Trophoblast cell (in vitro differentiated cells and primary cell): ENCODE data around the gene MS4A7.
A peak's percentile ranks its signal among the peaks of the same experiment; 100 is the strongest.

Experiments used
- DNase-seq, 2 donors: peaks; one replicate each; pipeline ENCODE4 v3.0.0-alpha.2; 2016
- H2AFZ ChIP-seq: 2 replicates; pipeline ENCODE4 v1.6.1; 2013; ENCODE audit warnings: low read length, moderate library complexity, mild to moderate bottlenecking; ENCODE audit not compliant: insufficient read depth, poor library complexity
- H2AK5ac ChIP-seq: 2 replicates; pipeline ENCODE4 v1.6.1; 2013; ENCODE audit warnings: mild to moderate bottlenecking, low read length
- H2BK120ac ChIP-seq: 2 replicates; pipeline ENCODE4 v1.6.1; 2013; ENCODE audit warnings: low read length, mild to moderate bottlenecking, moderate library complexity; ENCODE audit not compliant: insufficient read depth, poor library complexity
- H2BK12ac ChIP-seq: 2 replicates; pipeline ENCODE4 v1.6.1; 2013; ENCODE audit warnings: mild to moderate bottlenecking, low read length, moderate library complexity
- H2BK5ac ChIP-seq: 2 replicates; pipeline ENCODE4 v1.6.1; 2013; ENCODE audit warnings: low read length, low read depth, moderate library complexity, mild to moderate bottlenecking; ENCODE audit not compliant: poor library complexity
- H3K14ac ChIP-seq: 2 replicates; pipeline ENCODE4 v1.6.1; 2013; ENCODE audit warnings: mild to moderate bottlenecking, low read length
- H3K18ac ChIP-seq: 2 replicates; pipeline ENCODE4 v1.6.1; 2013; ENCODE audit warnings: mild to moderate bottlenecking, low read length
- H3K23ac ChIP-seq: 2 replicates; pipeline ENCODE4 v1.6.1; 2013; ENCODE audit warnings: low read length
- H3K27ac ChIP-seq: 2 replicates; pipeline ENCODE4 v1.5.1; 2013; ENCODE audit warnings: low read depth, mild to moderate bottlenecking, inconsistent platforms, low read length, moderate library complexity
- H3K27me3 ChIP-seq: 2 replicates; pipeline ENCODE4 v1.6.1; 2013; ENCODE audit warnings: inconsistent platforms, mild to moderate bottlenecking, low read length, moderate library complexity; ENCODE audit not compliant: insufficient read depth
- H3K36me3 ChIP-seq, 2 experiments: 1 replicate in 1 of 2; 2 replicates in 1 of 2; pipeline ENCODE4 v1.6.1; 2013; ENCODE audit warnings: low read length in 2 of 2, mild to moderate bottlenecking in 2 of 2, moderate library complexity in 1 of 2; ENCODE audit not compliant: insufficient read depth in 2 of 2, control insufficient read depth in 1 of 2
- H3K4ac ChIP-seq: 2 replicates; pipeline ENCODE4 v1.6.1; 2013; ENCODE audit warnings: low read depth, mild to moderate bottlenecking, low read length, moderate library complexity
- H3K4me1 ChIP-seq, 2 experiments: 1 replicate in 1 of 2; 2 replicates in 1 of 2; pipeline ENCODE4 v1.6.1; 2013; ENCODE audit warnings: low read length in 2 of 2, mild to moderate bottlenecking in 2 of 2, moderate library complexity in 1 of 2; ENCODE audit not compliant: insufficient read depth in 2 of 2, control insufficient read depth in 1 of 2
- H3K4me2 ChIP-seq: 2 replicates; pipeline ENCODE4 v1.6.1; 2013; ENCODE audit warnings: inconsistent platforms, mild to moderate bottlenecking, low read length, moderate library complexity
- H3K4me3 ChIP-seq: 2 replicates; pipeline ENCODE4 v1.5.1; 2013; ENCODE audit warnings: mild to moderate bottlenecking, low read depth, low read length, inconsistent platforms
- H3K79me1 ChIP-seq: one replicate; pipeline ENCODE4 v1.6.1; 2013; ENCODE audit warnings: low read length
- H3K79me2 ChIP-seq: 2 replicates; pipeline ENCODE4 v1.6.1; 2013; ENCODE audit warnings: low read length, mild to moderate bottlenecking; ENCODE audit not compliant: control insufficient read depth, insufficient read depth, poor library complexity
- H3K9ac ChIP-seq: 2 replicates; pipeline ENCODE4 v1.6.1; 2013; ENCODE audit warnings: mild to moderate bottlenecking, low read length
- H3K9me3 ChIP-seq: 2 replicates; pipeline ENCODE4 v1.6.1; 2013; ENCODE audit warnings: low read depth, mild to moderate bottlenecking, control low read depth, inconsistent platforms, low read length; ENCODE audit not compliant: insufficient read depth
- H4K12ac ChIP-seq: 2 replicates; pipeline ENCODE4 v1.6.1; 2013; ENCODE audit warnings: low read depth, mild to moderate bottlenecking, low read length, moderate library complexity
- H4K8ac ChIP-seq: 2 replicates; pipeline ENCODE4 v1.6.1; 2013; ENCODE audit warnings: low read depth, mild to moderate bottlenecking, low read length, moderate library complexity
- H4K91ac ChIP-seq: one replicate; pipeline ENCODE4 v1.6.1; 2013; ENCODE audit warnings: low read depth, mild to moderate bottlenecking, low read length, moderate library complexity
- WGBS: extraction: QIAGEN DNeasy Blood & Tissue Kit; methylation state at CpG from one replicate; pipeline ENCODE4 v1.1.7; 2013; ENCODE audit warnings: missing lambda C conversion rate; ENCODE audit not compliant: insufficient read length, insufficient coverage; ENCODE audit errors: extremely low coverage; 5-methylcytosine and 5-hydroxymethylcytosine counted together

Gene MS4A7

DNA sequence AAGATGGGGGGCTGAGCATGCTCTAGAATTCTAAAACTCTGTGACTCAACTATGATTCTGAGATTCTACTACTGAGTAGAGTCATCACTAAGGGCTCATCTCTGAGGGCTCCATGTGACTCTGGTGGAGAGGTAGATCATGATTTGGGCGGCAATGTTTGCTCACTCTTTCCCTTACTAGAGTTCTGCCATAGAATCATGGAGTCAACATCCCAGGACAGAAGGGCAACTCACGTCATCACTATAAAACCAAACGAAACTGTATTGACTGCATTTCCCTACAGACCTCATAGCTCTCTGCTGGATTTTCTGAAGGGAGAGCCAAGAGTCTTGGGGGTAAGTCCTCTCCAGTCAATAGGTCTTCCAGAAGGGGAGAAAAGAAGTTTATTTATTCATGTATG lies 18.1 kb downstream of the MS4A7 start, which contains the start of gene MS4A14:
MS4A14 (plus strand) TSS at position 78 of the 400 bp plus-strand sequence; CDS start at position 198, 120 bp downstream.
- no peak within 1 kb of the TSS for H2BK12ac ChIP-seq
- no peaks in the 10 kb centered on the region for H3K79me2 ChIP-seq
- no peak within 1 kb of the TSS for H3K4ac ChIP-seq
- no peak within 1 kb of the TSS for H2AFZ ChIP-seq
- H3K9ac ChIP-seq = no peak within 1 kb of the TSS
- no peak within 1 kb of the TSS for H3K23ac ChIP-seq
- H2BK120ac ChIP-seq = no peak within 1 kb of the TSS
- no CpG with 5 or more reads among the region's 3 CpGs for WGBS
- H2AK5ac ChIP-seq = no peak within 1 kb of the TSS
- H3K4me1 ChIP-seq = no peaks in the 10 kb centered on the region
- no peaks in the 10 kb centered on the region for H3K9me3 ChIP-seq
- H2BK5ac ChIP-seq = no peak within 1 kb of the TSS
- DNase-seq = peak; percentile 7 to 9
- no peaks in the 10 kb centered on the region for H3K79me1 ChIP-seq
- H3K4me2 ChIP-seq = no peak within 1 kb of the TSS
- H3K27me3 ChIP-seq = no peaks in the 10 kb centered on the region
- no peak within 1 kb of the TSS for H3K18ac ChIP-seq
- no peak within 1 kb of the TSS for H4K8ac ChIP-seq
- no peak within 1 kb of the TSS for H4K91ac ChIP-seq
- no peak within 1 kb of the TSS for H3K14ac ChIP-seq
- no peak within 1 kb of the TSS for H3K4me3 ChIP-seq
- no peak within 1 kb of the TSS for H3K27ac ChIP-seq
- no peak within 1 kb of the TSS for H4K12ac ChIP-seq
- no peaks in the 10 kb centered on the region for H3K36me3 ChIP-seq

- no peak for DNase-seq
These were observed 18.5 kb downstream of the MS4A7 start for GRCh38 chr11:60396799-60397198.

GRCh38 chr11:60420015-60420414 lies 41.7 kb downstream of the MS4A7 start:
- Histone ChIP-seq H3K27me3 (no peaks in the 10 kb centered on the region), H4K12ac (no peak overlapping the region), H3K9me3 (no peaks in the 10 kb centered on the region), H3K14ac (no peak overlapping the region), H3K36me3 (no peaks in the 10 kb centered on the region), H3K79me2 (no peaks in the 10 kb centered on the region), H3K4ac (no peak overlapping the region), H3K18ac (no peak overlapping the region), H2BK120ac (no peak overlapping the region), H3K4me1 (no peaks in the 10 kb centered on the region), H3K4me3 (no peak overlapping the region), H3K79me1 (no peaks in the 10 kb centered on the region), H3K23ac (no peak overlapping the region), H2BK5ac (no peak overlapping the region), H2AFZ (no peak overlapping the region), H3K9ac (no peak overlapping the region), H3K4me2 (no peak overlapping the region), H3K27ac (no peak overlapping the region), H4K8ac (no peak overlapping the region), H2AK5ac (no peak overlapping the region), H4K91ac (no peak overlapping the region), H2BK12ac (no peak overlapping the region)
- no CpG with 5 or more reads among the region's 2 CpGs for whole genome bisulfite sequencing
- DNase-seq = no peak

More at GRCh38 chr11:60396799-60397198, 18.5 kb downstream of the MS4A7 start:
- no peaks in the 10 kb centered on the region for H3K4me1 ChIP-seq
- no peaks in the 10 kb centered on the region for H3K79me2 ChIP-seq
- no peak overlapping the region for H2BK12ac ChIP-seq
- no peak overlapping the region for H2AK5ac ChIP-seq
- H3K4me2 ChIP-seq = no peak overlapping the region
- no peak overlapping the region for H3K9ac ChIP-seq
- no peak overlapping the region for H4K8ac ChIP-seq
- no CpG with 5 or more reads among the region's 1 CpG for WGBS
- H3K9me3 ChIP-seq = no peaks in the 10 kb centered on the region
- H4K91ac ChIP-seq = no peak overlapping the region
- H3K27ac ChIP-seq = no peak overlapping the region
- H3K14ac ChIP-seq = no peak overlapping the region
- H3K4me3 ChIP-seq = no peak overlapping the region
- H2AFZ ChIP-seq = no peak overlapping the region
- H3K4ac ChIP-seq = no peak overlapping the region
- H2BK5ac ChIP-seq = no peak overlapping the region
- no peak overlapping the region for H3K18ac ChIP-seq
- H3K23ac ChIP-seq = no peak overlapping the region
- no peaks in the 10 kb centered on the region for H3K79me1 ChIP-seq
- H2BK120ac ChIP-seq = no peak overlapping the region
- H3K36me3 ChIP-seq = no peaks in the 10 kb centered on the region
- H4K12ac ChIP-seq = no peak overlapping the region
- H3K27me3 ChIP-seq = no peaks in the 10 kb centered on the region

DNA sequence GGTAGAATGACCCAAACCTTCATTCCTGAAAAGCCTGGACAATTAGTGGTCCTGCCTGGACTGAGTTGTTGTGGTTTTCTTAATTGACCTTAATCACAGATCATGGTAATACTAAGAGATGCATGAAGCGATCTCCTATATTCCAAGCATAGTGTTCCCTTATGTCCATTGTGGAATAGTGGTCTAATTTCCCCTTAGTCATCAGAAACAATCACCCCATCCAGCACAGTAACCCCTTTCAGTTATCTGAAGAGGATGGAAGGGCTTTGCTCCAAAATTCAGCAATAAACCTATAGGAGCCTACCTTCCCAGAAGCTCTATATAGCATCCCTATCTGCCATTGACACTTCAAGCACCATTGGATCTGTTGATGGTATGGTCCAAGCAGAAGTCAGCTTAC lies 44.3 kb downstream of the MS4A7 start:
- no peaks in the 10 kb centered on the region for H3K4me1 ChIP-seq
- no peak overlapping the region for H3K4ac ChIP-seq
- H2BK5ac ChIP-seq = no peak overlapping the region
- no peak overlapping the region for H3K4me3 ChIP-seq
- H2BK120ac ChIP-seq = no peak overlapping the region
- H3K79me2 ChIP-seq = no peaks in the 10 kb centered on the region
- no peaks in the 10 kb centered on the region for H3K27me3 ChIP-seq
- whole genome bisulfite sequencing = no CpG with 5 or more reads among the region's 1 CpG
- H3K36me3 ChIP-seq = no peaks in the 10 kb centered on the region
- H3K14ac ChIP-seq = no peak overlapping the region
- no peak overlapping the region for H3K27ac ChIP-seq
- no peak overlapping the region for H2BK12ac ChIP-seq
- no peak overlapping the region for H4K8ac ChIP-seq
- H2AFZ ChIP-seq = no peak overlapping the region
- no peak overlapping the region for H2AK5ac ChIP-seq
- H4K12ac ChIP-seq = no peak overlapping the region
- no peak overlapping the region for H3K4me2 ChIP-seq
- no peak overlapping the region for H4K91ac ChIP-seq
- H3K23ac ChIP-seq = no peak overlapping the region
- no peak for DNase-seq
- H3K9me3 ChIP-seq = no peaks in the 10 kb centered on the region
- H3K9ac ChIP-seq = no peak overlapping the region
- no peak overlapping the region for H3K18ac ChIP-seq
- no peaks in the 10 kb centered on the region for H3K79me1 ChIP-seq
